ENCODE data around the gene NUTF2.
"Not testable (repeated sequence)": the region's sequence is repeated elsewhere in the genome, so short reads cannot be mapped to it uniquely, and the experiment has no call there.

The NUTF2 gene

GRCh38 chr16:67814567-67814966 lies 32.2 kb upstream of the NUTF2 start:
- Histone ChIP-seq H3K27ac (ENCODE audit: low read length) (no peak overlapping the region), H3K36me3 (ENCODE audit: control insufficient read depth in 1 of 2, insufficient read depth in 2 of 2, low read length in 2 of 2) (no peaks in the 10 kb centered on the region), H3K9me3 (ENCODE audit: control insufficient read depth in 1 of 2, low read length in 2 of 2) (no peaks in the 10 kb centered on the region), H3K4me1 (ENCODE audit: control insufficient read depth in 1 of 2, insufficient read depth in 2 of 2, low read length in 2 of 2) (no peaks in the 10 kb centered on the region), H3K27me3 (ENCODE audit: low read depth, low read length) (no peaks in the 10 kb centered on the region), H3K4me3 (ENCODE audit: low read depth in 1 of 2, low read length in 2 of 2) (no peak overlapping the region)

GRCh38 chr16:67820608-67821259 lies 26.0 kb upstream of the NUTF2 start:
- H3K36me3 ChIP-seq (ENCODE audit: control insufficient read depth in 1 of 2, insufficient read depth in 2 of 2, low read length in 2 of 2) = no peaks in the 10 kb centered on the region
- no peaks in the 10 kb centered on the region for H3K4me1 ChIP-seq (ENCODE audit: control insufficient read depth in 1 of 2, insufficient read depth in 2 of 2, low read length in 2 of 2)
- H3K4me3 ChIP-seq (ENCODE audit: low read depth in 1 of 2, low read length in 2 of 2) = no peak overlapping the region
- no peaks in the 10 kb centered on the region for H3K9me3 ChIP-seq (ENCODE audit: control insufficient read depth in 1 of 2, low read length in 2 of 2)
- H3K27me3 ChIP-seq (ENCODE audit: low read depth, low read length) = no peaks in the 10 kb centered on the region
- no peak overlapping the region for H3K27ac ChIP-seq (ENCODE audit: low read length)

- no peaks in the 10 kb centered on the region for H3K4me1 ChIP-seq (ENCODE audit: control insufficient read depth in 1 of 2, insufficient read depth in 2 of 2, low read length in 2 of 2)
- H3K9me3 ChIP-seq (ENCODE audit: control insufficient read depth in 1 of 2, low read length in 2 of 2) = no peaks in the 10 kb centered on the region
- no peaks in the 10 kb centered on the region for H3K27me3 ChIP-seq (ENCODE audit: low read depth, low read length)
- H3K36me3 ChIP-seq (ENCODE audit: control insufficient read depth in 1 of 2, insufficient read depth in 2 of 2, low read length in 2 of 2) = peaks cover under 1 to 9% of the 10 kb centered on the region in 2 donors
- H3K27ac ChIP-seq (ENCODE audit: low read length) = no peak overlapping the region
- no peak overlapping the region for H3K4me3 ChIP-seq (ENCODE audit: low read depth in 1 of 2, low read length in 2 of 2)
Observed at GRCh38 chr16:67822511-67822910, 24.2 kb upstream of the NUTF2 start.

- H3K27ac ChIP-seq (ENCODE audit: low read length) = no peak overlapping the region
- H3K4me1 ChIP-seq (ENCODE audit: control insufficient read depth in 1 of 2, insufficient read depth in 2 of 2, low read length in 2 of 2) = no peaks in the 10 kb centered on the region
- H3K27me3 ChIP-seq (ENCODE audit: low read depth, low read length) = no peaks in the 10 kb centered on the region
- peaks cover 26 to 35% of the 10 kb centered on the region in 2 donors for H3K36me3 ChIP-seq (ENCODE audit: control insufficient read depth in 1 of 2, insufficient read depth in 2 of 2, low read length in 2 of 2)
- no peaks in the 10 kb centered on the region for H3K9me3 ChIP-seq (ENCODE audit: control insufficient read depth in 1 of 2, low read length in 2 of 2)
- no peak overlapping the region for H3K4me3 ChIP-seq (ENCODE audit: low read depth in 1 of 2, low read length in 2 of 2)
Observed at GRCh38 chr16:67825119-67825518, 21.6 kb upstream of the NUTF2 start.

- Histone ChIP-seq H3K36me3 (ENCODE audit: control insufficient read depth in 1 of 2, insufficient read depth in 2 of 2, low read length in 2 of 2) (peaks cover 32 to 43% of the 10 kb centered on the region in 2 donors), H3K4me1 (ENCODE audit: control insufficient read depth in 1 of 2, insufficient read depth in 2 of 2, low read length in 2 of 2) (no peaks in the 10 kb centered on the region), H3K9me3 (ENCODE audit: control insufficient read depth in 1 of 2, low read length in 2 of 2) (no peaks in the 10 kb centered on the region)
Observed at GRCh38 chr16:67825906-67826305, 20.8 kb upstream of the NUTF2 start.

GRCh38 chr16:67828651-67829050 lies 18.1 kb upstream of the NUTF2 start:
- H3K4me1 ChIP-seq (ENCODE audit: control insufficient read depth in 1 of 2, insufficient read depth in 2 of 2, low read length in 2 of 2) = peaks cover 0 to 10% of the 10 kb centered on the region in 2 donors
- H3K27ac ChIP-seq (ENCODE audit: low read length) = no peak overlapping the region
- no peaks in the 10 kb centered on the region for H3K27me3 ChIP-seq (ENCODE audit: low read depth, low read length)
- H3K4me3 ChIP-seq (ENCODE audit: low read depth in 1 of 2, low read length in 2 of 2) = no peak overlapping the region
- peaks cover 40 to 57% of the 10 kb centered on the region in 2 donors for H3K36me3 ChIP-seq (ENCODE audit: control insufficient read depth in 1 of 2, insufficient read depth in 2 of 2, low read length in 2 of 2)
- H3K9me3 ChIP-seq (ENCODE audit: control insufficient read depth in 1 of 2, low read length in 2 of 2) = no peaks in the 10 kb centered on the region

More at GRCh38 chr16:67825906-67826305, 20.8 kb upstream of the NUTF2 start:
- Histone ChIP-seq H3K4me3 (ENCODE audit: low read depth in 1 of 2, low read length in 2 of 2) (no peak overlapping the region), H3K27me3 (ENCODE audit: low read depth, low read length) (no peaks in the 10 kb centered on the region), H3K27ac (ENCODE audit: low read length) (no peak overlapping the region)

GRCh38 chr16:67833030-67833414 lies 13.7 kb upstream of the NUTF2 start:
- Histone ChIP-seq H3K4me1 (ENCODE audit: control insufficient read depth in 1 of 2, insufficient read depth in 2 of 2, low read length in 2 of 2) (peaks cover 4 to 10% of the 10 kb centered on the region in 2 donors), H3K36me3 (ENCODE audit: control insufficient read depth in 1 of 2, insufficient read depth in 2 of 2, low read length in 2 of 2) (peaks cover 34 to 44% of the 10 kb centered on the region in 2 donors), H3K9me3 (ENCODE audit: control insufficient read depth in 1 of 2, low read length in 2 of 2) (no peaks in the 10 kb centered on the region), H3K4me3 (ENCODE audit: low read depth in 1 of 2, low read length in 2 of 2) (peak overlapping the region; percentile 78 to 81), H3K27ac (ENCODE audit: low read length) (peak overlapping the region; percentile 62), H3K27me3 (ENCODE audit: low read depth, low read length) (no peaks in the 10 kb centered on the region)

GRCh38 chr16:67833415-67834241 lies 13.1 kb upstream of the NUTF2 start:
- H3K9me3 ChIP-seq (ENCODE audit: control insufficient read depth in 1 of 2, low read length in 2 of 2) = no peaks in the 10 kb centered on the region
- H3K36me3 ChIP-seq (ENCODE audit: control insufficient read depth in 1 of 2, insufficient read depth in 2 of 2, low read length in 2 of 2) = peaks cover 28 to 38% of the 10 kb centered on the region in 2 donors
- peak overlapping the region; percentile 78 to 81 for H3K4me3 ChIP-seq (ENCODE audit: low read depth in 1 of 2, low read length in 2 of 2)
- H3K4me1 ChIP-seq (ENCODE audit: control insufficient read depth in 1 of 2, insufficient read depth in 2 of 2, low read length in 2 of 2) = peaks cover 4 to 10% of the 10 kb centered on the region in 2 donors
- peak overlapping the region; percentile 62 for H3K27ac ChIP-seq (ENCODE audit: low read length)
- H3K27me3 ChIP-seq (ENCODE audit: low read depth, low read length) = no peaks in the 10 kb centered on the region

GRCh38 chr16:67834242-67834614 lies 12.5 kb upstream of the NUTF2 start:
- Histone ChIP-seq H3K4me3 (ENCODE audit: low read depth in 1 of 2, low read length in 2 of 2) (peak overlapping the region; percentile 78 to 81), H3K27me3 (ENCODE audit: low read depth, low read length) (no peaks in the 10 kb centered on the region), H3K27ac (ENCODE audit: low read length) (peak overlapping the region; percentile 58), H3K4me1 (ENCODE audit: control insufficient read depth in 1 of 2, insufficient read depth in 2 of 2, low read length in 2 of 2) (peaks cover 4 to 10% of the 10 kb centered on the region in 2 donors), H3K36me3 (ENCODE audit: control insufficient read depth in 1 of 2, insufficient read depth in 2 of 2, low read length in 2 of 2) (peaks cover 22 to 32% of the 10 kb centered on the region in 2 donors), H3K9me3 (ENCODE audit: control insufficient read depth in 1 of 2, low read length in 2 of 2) (no peaks in the 10 kb centered on the region)

- H3K9me3 ChIP-seq (ENCODE audit: control insufficient read depth in 1 of 2, low read length in 2 of 2) = not testable (repeated sequence)
Observed at GRCh38 chr16:67837190-67837589, 9.5 kb upstream of the NUTF2 start.

GRCh38 chr16:67837811-67838210 lies 8.9 kb upstream of the NUTF2 start:
- H3K27ac ChIP-seq (ENCODE audit: low read length) = no peak overlapping the region
- H3K36me3 ChIP-seq (ENCODE audit: control insufficient read depth in 1 of 2, insufficient read depth in 2 of 2, low read length in 2 of 2) = peaks cover 0 to 4% of the 10 kb centered on the region in 2 donors
- H3K9me3 ChIP-seq (ENCODE audit: control insufficient read depth in 1 of 2, low read length in 2 of 2) = no peaks in the 10 kb centered on the region
- H3K4me1 ChIP-seq (ENCODE audit: control insufficient read depth in 1 of 2, insufficient read depth in 2 of 2, low read length in 2 of 2) = peaks cover 4 to 5% of the 10 kb centered on the region in 2 donors
- H3K4me3 ChIP-seq (ENCODE audit: low read depth in 1 of 2, low read length in 2 of 2) = no peak overlapping the region
- H3K27me3 ChIP-seq (ENCODE audit: low read depth, low read length) = no peaks in the 10 kb centered on the region

More at GRCh38 chr16:67837190-67837589, 9.5 kb upstream of the NUTF2 start:
- not testable (repeated sequence) for H3K4me3 ChIP-seq (ENCODE audit: low read depth in 1 of 2, low read length in 2 of 2); H3K36me3 ChIP-seq (ENCODE audit: control insufficient read depth in 1 of 2, insufficient read depth in 2 of 2, low read length in 2 of 2); H3K27ac ChIP-seq (ENCODE audit: low read length); H3K27me3 ChIP-seq (ENCODE audit: low read depth, low read length)
- peaks cover 4 to 10% of the 10 kb centered on the region in 2 donors for H3K4me1 ChIP-seq (ENCODE audit: control insufficient read depth in 1 of 2, insufficient read depth in 2 of 2, low read length in 2 of 2)

Measured in muscle layer of duodenum (tissue), 2 donors.